Immature natural killer cell (primary cell): ENCODE results near the gene CCDC78. TPM values are rescaled to one million over a fixed set of nuclear protein-coding genes. Genes with fewer than 3 reads are reported as not detected.

ENCODE experiments used
- DNase-seq, 3 donors: peaks; one replicate each; pipeline ENCODE4 v3.0.0; 2022; ENCODE audit warnings: mixed read lengths in 1 of 3
- H3K27ac Mint-ChIP-seq, 6 donors: one replicate each; pipeline ENCODE4 v1.8.0; 2020; ENCODE audit warnings: mixed read lengths in 6 of 6, mild to moderate bottlenecking in 5 of 6, inconsistent platforms in 4 of 6, moderate library complexity in 3 of 6
- H3K27me3 Mint-ChIP-seq, 3 donors: one replicate each; pipeline ENCODE4 v1.8.0; 2020 to 2021; ENCODE audit warnings: low read depth in 3 of 3, mild to moderate bottlenecking in 3 of 3, mixed read lengths in 3 of 3, moderate library complexity in 3 of 3, inconsistent platforms in 1 of 3
- H3K36me3 Mint-ChIP-seq, 3 donors: one replicate each; pipeline ENCODE4 v1.8.0; 2020; ENCODE audit warnings: mixed read lengths in 3 of 3, inconsistent platforms in 2 of 3, mild to moderate bottlenecking in 2 of 3
- H3K4me1 Mint-ChIP-seq, 2 donors: one replicate each; pipeline ENCODE4 v1.8.0; 2020; ENCODE audit warnings: inconsistent platforms in 2 of 2, mild to moderate bottlenecking in 2 of 2, mixed read lengths in 2 of 2, moderate library complexity in 1 of 2
- H3K4me3 Mint-ChIP-seq, 5 donors: one replicate each; pipeline ENCODE4 v1.8.0; 2020; ENCODE audit warnings: mild to moderate bottlenecking in 5 of 5, mixed read lengths in 5 of 5, inconsistent platforms in 3 of 5, moderate library complexity in 3 of 5
- H3K9me3 Mint-ChIP-seq, 6 donors: one replicate each; pipeline ENCODE4 v1.8.0; 2020; ENCODE audit warnings: mild to moderate bottlenecking in 6 of 6, mixed read lengths in 6 of 6, inconsistent platforms in 4 of 6, moderate library complexity in 3 of 6
- polyA plus RNA-seq, 3 donors: library from polyadenylated mRNA; unstranded; fragments of 300-500 nt; fragmentation: Illumina TruSeq; gene quantifications; one replicate each; pipeline ENCODE4 v1.2.3, GENCODE V29; 2021

The CCDC78 gene
- polyA plus RNA-seq, 3 donors from 2014 or later: 0.34 to 1.7 (median 1.4) TPM

DNA sequence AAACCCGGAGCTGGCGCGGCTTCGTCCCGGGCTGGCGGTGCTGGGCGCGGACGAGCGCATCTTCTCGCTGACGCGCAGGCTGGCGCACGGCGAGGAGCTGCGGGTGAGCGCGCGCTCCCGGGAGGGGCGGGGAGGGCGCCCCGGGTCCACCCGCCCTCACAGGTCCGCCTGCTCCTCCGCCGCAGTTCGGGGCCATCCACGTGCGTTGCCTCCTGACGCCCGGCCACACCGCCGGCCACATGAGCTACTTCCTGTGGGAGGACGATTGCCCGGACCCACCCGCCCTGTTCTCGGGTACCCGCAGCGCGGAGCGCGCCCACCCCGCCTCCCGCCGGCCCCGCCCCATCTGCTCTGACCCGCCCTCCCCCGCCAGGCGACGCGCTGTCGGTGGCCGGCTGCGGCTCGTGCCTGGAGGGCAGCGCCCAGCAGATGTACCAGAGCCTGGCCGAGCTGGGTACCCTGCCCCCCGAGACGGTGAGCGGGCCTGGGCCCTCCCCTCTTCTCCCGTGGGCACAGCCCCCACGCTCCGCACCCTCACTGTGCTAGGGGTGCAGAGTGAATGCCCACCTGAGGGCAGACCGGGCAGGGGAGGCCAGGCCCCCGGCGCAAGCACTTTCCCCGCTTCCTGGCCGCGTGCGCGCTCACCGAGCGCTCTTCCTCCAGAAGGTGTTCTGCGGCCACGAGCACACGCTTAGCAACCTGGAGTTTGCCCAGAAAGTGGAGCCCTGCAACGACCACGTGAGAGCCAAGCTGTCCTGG, 2.1 kb upstream of the CCDC78 start:
- H3K36me3 Mint-ChIP-seq: no peaks in the 10 kb centered on the region
- peak overlapping the region in 1 of 6 donors; percentile 20 for H3K27ac Mint-ChIP-seq
- peaks cover 2 to 11% (median 3%) of the 10 kb centered on the region in 3 donors for H3K27me3 Mint-ChIP-seq
- H3K4me3 Mint-ChIP-seq: peak overlapping the region; percentile 33 to 69 (median 62)
- peak; percentile 80 to 85 (median 85) for DNase-seq
- H3K4me1 Mint-ChIP-seq: no peaks in the 10 kb centered on the region
- H3K9me3 Mint-ChIP-seq: no peaks in the 10 kb centered on the region

DNA sequence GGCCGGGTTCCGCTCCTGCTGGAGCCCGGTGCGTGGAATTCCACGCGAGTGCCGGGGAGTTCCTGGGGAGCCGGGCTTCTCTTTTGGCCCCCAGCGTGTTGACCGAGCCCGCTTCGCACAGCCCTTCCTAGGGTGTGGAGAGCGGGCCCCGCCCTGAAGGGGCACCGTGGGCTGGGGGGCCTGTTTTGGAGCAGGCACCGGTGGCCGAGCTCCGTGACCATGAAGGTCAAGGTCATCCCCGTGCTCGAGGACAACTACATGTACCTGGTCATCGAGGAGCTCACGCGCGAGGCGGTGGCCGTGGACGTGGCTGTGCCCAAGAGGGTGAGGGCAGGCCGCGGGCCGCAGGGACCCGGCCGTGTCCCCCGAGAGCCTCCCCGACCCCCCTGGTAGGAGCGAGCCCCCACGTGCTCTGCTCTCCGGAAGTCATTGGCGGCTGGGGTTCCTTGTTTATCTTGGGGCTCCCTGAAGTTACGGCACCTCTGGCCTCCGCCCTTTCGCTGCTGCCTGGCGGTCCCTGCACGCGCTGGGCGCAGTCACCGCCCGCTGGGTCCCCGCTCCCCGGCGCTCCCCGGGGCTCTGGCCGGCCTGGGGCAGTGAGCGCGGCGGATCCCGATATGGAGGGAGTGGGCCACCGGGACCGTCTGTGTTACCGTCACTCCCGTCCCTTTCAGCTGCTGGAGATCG, 1.2 kb upstream of the CCDC78 start:
- DNase-seq: peak in 2 of 3 donors; percentile 42
- Mint-ChIP-seq H3K27ac (no peak overlapping the region), H3K36me3 (no peaks in the 10 kb centered on the region), H3K4me3 (peak overlapping the region; percentile 30 to 69 (median 42)), H3K9me3 (no peaks in the 10 kb centered on the region), H3K27me3 (peaks cover 2 to 10% (median 3%) of the 10 kb centered on the region in 3 donors), H3K4me1 (peaks cover 0 to 1% of the 10 kb centered on the region in 2 donors)

DNA sequence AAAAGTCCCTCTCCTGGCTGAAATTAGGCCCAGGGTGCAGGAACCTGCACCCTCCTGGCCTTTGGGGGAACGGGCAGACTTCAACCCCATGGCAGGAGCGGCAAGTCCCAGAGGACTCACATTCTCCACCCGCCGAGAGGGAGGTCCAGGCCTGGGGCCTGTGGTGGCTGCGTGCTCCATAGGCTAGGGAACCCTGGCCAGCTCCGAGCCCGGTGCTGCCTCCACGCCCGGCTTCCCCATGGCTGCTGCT, 130 bp downstream of the CCDC78 start:
- H3K27me3 Mint-ChIP-seq: peaks cover 2 to 10% (median 3%) of the 10 kb centered on the region in 3 donors
- H3K4me1 Mint-ChIP-seq: peaks cover 0 to 1% of the 10 kb centered on the region in 2 donors
- H3K36me3 Mint-ChIP-seq: no peaks in the 10 kb centered on the region
- no peak for DNase-seq
- peak overlapping the region in 1 of 6 donors; percentile 34 for H3K27ac Mint-ChIP-seq
- H3K9me3 Mint-ChIP-seq: no peaks in the 10 kb centered on the region
- H3K4me3 Mint-ChIP-seq: peak overlapping the region in 3 of 5 donors; percentile 6 to 79 (median 76)

DNA sequence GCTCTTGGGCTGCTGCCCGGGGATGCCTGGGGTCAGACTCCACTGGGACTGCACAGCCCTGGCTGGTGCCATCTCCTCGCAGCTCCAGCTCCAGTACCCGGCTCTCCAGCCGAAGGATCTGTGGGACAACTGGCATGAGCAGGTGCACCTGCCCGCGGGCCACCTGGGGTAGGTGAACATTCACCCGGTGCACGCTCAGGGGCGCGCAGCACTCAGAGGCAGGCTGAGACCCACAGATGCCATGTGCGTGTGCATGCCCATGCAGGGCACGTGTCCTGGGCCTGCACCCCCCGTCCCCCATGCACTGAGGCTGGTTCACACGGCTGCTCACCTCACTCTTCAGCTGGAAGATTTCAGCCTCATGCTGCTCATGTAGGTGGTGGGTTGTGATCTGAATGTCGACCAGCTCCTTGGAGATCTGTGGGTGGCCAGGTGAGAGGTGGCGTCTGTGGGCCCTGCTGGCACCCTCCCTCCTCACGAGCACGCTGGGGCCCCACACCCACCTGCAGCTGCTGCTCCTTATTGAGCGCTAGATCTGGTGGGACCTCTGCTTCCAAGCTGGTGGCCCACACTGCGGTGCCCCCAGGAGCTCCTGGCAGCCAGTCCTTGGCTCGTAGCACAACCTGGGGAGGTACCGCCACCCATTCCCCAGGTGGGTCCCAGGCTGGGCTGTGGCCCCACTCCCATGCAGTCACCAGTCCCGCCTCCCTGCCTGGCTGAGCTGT, 618 bp downstream of the CCDC78 start:
- H3K36me3 Mint-ChIP-seq: no peaks in the 10 kb centered on the region
- peak overlapping the region in 3 of 5 donors; percentile 6 to 79 (median 40) for H3K4me3 Mint-ChIP-seq
- peaks cover 0 to 10% (median 3%) of the 10 kb centered on the region in 3 donors for H3K27me3 Mint-ChIP-seq
- peaks cover 0 to 1% of the 10 kb centered on the region in 2 donors for H3K4me1 Mint-ChIP-seq
- H3K9me3 Mint-ChIP-seq: no peaks in the 10 kb centered on the region
- no peak for DNase-seq
- peak overlapping the region in 1 of 6 donors; percentile 12 for H3K27ac Mint-ChIP-seq

DNA sequence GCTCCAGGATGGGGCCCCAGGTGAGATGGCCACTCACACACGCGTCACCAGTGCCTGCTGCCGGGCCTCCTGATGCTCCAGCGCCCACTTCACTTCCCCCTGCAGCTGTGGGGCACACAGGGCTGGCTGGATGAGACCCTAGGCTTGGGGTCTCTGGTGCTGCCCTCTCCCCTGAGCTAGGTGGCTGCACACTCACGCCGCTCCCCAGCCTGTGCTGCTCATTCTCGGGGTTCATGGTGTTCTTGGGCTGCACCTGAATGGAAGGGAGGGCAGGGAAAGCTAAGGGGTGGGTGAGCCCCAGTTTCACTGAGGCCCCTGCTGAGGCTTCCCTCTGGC, 1.2 kb downstream of the CCDC78 start:
- DNase-seq: no peak
- Mint-ChIP-seq H3K27me3 (peaks cover 2 to 10% (median 5%) of the 10 kb centered on the region in 3 donors), H3K27ac (peak overlapping the region in 1 of 6 donors; percentile 51), H3K36me3 (no peaks in the 10 kb centered on the region), H3K9me3 (no peaks in the 10 kb centered on the region), H3K4me3 (peak overlapping the region in 1 of 5 donors; percentile 35), H3K4me1 (peaks cover 5% of the 10 kb centered on the region in 2 donors)

DNA sequence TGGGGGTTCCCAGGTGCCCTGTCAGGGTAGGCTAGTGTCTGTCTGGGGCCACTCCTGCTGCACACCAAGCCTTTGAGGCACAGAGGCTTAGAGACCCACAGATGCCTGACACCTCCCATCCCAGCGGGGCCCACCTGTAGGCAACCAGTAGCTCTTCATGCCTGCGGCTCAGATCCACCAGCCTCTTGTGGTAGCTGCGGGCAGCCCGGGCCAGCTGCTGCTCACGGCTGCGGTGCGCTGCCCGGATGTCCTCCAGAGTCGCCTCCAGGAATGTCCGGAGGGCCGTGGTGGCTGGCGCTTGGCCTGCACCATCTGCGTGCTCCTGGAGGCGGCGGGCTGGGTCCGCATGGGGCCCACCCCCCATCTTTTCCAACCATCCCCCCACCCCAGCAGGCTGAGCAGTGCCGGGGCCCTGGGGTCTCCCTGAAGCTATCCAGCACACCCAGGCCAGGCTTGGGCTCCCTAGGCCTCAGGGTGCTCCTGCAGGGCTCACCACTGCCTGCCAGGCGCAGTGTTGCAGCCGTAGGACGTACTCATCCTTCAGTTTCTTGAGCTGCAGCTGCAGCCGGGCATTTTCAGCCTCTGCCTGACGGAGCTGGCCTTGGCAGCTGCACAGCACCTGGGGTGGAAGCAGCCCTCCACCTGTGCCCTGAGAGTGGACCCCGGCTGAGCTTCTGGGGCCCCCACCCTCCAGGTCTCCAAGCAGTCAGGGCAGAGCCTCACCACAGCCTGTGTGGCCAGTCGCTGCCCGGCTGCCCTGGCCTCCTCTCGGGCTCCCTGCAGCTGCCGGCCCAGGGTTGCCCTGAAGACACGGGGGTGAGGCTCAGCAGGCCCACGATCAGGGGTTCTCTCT, 1.8 kb downstream of the CCDC78 start:
- H3K4me1 Mint-ChIP-seq: peaks cover 8 to 10% of the 10 kb centered on the region in 2 donors
- H3K27me3 Mint-ChIP-seq: peaks cover 2 to 10% (median 5%) of the 10 kb centered on the region in 3 donors
- no peak overlapping the region for H3K4me3 Mint-ChIP-seq
- DNase-seq: no peak
- no peak overlapping the region for H3K27ac Mint-ChIP-seq
- no peaks in the 10 kb centered on the region for H3K9me3 Mint-ChIP-seq
- no peaks in the 10 kb centered on the region for H3K36me3 Mint-ChIP-seq

DNA sequence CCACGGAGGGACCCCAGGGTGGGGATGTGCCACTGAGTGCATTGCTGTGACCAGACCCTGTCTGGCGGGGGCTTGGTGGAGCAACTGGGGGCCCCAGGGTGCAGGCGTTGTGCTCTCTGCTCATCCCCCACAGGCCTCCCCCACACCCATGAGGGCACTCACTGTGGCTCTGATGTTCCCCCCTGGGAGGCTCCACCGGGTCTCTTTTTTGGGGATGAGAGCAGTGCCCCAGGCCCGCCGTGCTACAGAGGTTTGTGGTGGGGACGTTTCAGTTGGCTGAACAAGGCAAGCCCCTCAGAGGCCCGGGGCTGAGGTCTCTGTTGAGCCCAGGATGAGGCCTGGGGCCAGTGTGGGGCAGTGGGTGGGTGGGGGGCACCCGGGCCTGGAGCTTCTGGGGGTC, 2.5 kb downstream of the CCDC78 start:
- Mint-ChIP-seq H3K4me3 (no peak overlapping the region), H3K27ac (no peak overlapping the region), H3K27me3 (peaks cover 2 to 10% (median 5%) of the 10 kb centered on the region in 3 donors), H3K36me3 (no peaks in the 10 kb centered on the region), H3K4me1 (peaks cover 8 to 17% of the 10 kb centered on the region in 2 donors), H3K9me3 (no peaks in the 10 kb centered on the region)
- no peak for DNase-seq

DNA sequence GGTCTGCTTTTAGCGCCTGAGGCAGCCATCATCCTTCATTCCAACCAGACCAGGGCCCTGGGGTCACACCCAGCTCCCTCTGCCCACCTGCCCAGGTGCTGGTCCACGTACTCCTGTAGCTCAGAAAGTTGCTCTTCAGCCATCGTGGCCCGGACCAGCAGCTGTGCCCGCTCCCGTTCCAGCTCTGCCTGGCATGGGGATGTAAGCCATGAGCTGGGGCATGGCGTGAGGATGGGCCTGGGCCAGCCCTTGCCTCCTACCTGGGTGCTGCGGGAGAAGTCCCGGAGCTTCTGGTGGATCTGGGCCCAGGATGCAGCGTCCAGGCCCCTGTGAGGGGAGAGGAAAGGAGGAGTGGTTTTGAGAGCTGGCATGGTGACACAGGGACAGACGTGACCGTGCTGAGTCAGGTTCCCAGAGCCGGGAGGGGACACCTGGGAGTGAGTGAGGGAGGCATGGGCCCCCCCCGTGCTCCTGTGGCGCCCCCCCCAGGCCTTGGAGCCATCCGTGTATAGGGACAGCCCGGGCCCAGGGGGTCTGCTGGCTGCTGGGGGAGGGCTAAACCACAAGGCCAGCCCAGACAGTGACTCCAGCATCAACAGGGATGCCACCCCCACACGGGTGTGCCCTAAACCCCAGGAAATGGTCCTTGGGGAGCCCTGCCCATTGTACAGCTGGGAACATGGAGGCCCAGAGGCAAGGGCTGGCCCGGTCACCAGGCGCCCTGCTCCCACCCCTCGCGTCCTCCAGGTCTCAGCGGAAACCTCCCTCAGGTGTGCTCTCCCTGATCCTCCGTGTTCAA, 3.2 kb downstream of the CCDC78 start:
- H3K4me3 Mint-ChIP-seq: peak overlapping the region in 2 of 5 donors; percentile 33 to 45
- no peak for DNase-seq
- no peaks in the 10 kb centered on the region for H3K9me3 Mint-ChIP-seq
- H3K36me3 Mint-ChIP-seq: no peaks in the 10 kb centered on the region
- peaks cover 2 to 10% (median 5%) of the 10 kb centered on the region in 3 donors for H3K27me3 Mint-ChIP-seq
- peaks cover 8 to 18% of the 10 kb centered on the region in 2 donors for H3K4me1 Mint-ChIP-seq
- peak overlapping the region in 2 of 6 donors; percentile 57 to 59 for H3K27ac Mint-ChIP-seq

DNA sequence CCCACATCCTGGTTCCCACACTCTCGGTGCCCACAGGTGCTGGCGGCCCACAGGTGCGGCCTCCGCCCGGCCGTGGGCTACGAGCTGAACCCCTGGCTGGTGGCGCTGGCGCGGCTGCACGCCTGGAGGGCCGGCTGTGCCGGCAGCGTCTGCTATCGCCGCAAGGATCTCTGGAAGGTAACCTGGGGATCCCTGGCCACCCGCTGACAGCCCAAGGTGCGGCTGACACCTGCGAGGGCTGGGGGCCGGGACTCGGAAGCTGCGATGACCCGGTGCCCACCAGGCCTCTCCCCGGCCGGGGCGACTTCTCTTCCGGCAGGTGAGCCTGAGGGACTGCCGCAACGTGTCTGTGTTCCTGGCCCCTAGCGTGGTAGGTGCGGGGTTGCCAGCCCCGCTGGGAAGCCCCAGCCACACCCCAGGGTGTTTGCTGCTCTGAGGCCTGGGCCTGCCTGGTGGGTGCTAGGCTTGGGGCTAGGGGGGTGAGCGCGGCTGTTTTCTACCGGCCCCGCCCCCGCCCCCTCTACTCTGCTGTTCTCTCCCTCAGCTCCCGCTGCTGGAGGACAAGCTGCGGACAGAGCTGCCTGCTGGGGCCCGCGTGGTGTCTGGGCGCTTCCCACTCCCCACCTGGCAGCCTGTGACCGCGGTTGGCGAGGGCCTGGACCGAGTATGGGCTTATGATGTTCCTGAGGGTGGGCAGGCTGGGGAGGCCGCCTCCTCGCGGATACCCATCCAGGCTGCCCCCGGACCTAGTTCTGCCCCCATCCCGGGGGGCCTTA, 4.3 kb downstream of the CCDC78 start:
- Mint-ChIP-seq H3K4me1 (peaks cover 8 to 18% of the 10 kb centered on the region in 2 donors), H3K27ac (peak overlapping the region in 1 of 6 donors; percentile 43), H3K36me3 (no peaks in the 10 kb centered on the region), H3K9me3 (no peaks in the 10 kb centered on the region), H3K4me3 (peak overlapping the region; percentile 36 to 70 (median 48)), H3K27me3 (peaks cover 2 to 5% (median 5%) of the 10 kb centered on the region in 3 donors)
- DNase-seq: no peak

DNA sequence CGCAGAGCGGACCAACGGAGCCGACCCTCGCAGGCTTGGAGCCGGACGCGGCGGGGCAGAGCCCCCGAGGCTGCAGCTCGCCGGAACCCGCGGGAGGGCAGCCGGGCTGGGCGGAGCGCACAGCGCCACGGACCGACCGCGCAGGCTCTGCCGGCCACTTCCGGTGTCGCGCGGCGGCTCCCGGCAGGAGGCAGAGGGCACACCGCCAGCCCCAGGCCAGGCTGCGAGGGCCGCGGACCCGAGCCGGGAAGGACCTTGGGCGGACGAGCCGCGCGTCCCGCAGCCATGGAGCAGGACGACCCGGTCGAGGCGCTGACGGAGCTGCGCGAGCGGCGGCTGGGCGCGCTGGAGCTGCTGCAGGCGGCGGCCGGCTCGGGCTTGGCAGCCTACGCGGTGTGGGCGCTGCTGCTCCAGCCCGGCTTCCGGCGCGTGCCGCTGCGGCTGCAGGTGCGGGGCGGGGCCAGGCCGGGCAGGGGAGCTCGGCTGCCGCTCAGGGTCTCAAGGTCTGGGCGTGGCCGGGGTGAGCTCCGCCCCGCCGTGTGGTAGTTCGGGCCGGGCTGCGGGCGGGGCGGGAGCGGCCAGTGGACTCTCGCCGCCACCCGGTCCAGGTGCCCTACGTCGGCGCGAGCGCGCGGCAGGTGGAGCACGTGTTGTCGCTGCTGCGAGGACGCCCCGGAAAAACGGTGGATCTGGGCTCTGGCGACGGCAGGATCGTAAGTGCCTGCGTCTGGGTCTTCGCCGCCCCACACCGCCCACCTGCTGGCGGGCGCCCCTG, 5.1 kb downstream of the CCDC78 start, which contains the start of gene ANTKMT:
TSS of gene ANTKMT (plus strand) at position 157 of the 775 bp plus-strand sequence. CDS start at position 286, 129 bp downstream.
- Mint-ChIP-seq H3K4me1 (peaks cover 8 to 20% of the 10 kb centered on the region in 2 donors), H3K36me3 (no peaks in the 10 kb centered on the region), H3K4me3 (peak within 1 kb of the TSS; percentile 82 to 88 (median 85)), H3K27ac (peak within 1 kb of the TSS; percentile 51 to 88 (median 80)), H3K27me3 (peaks cover 2 to 3% (median 2%) of the 10 kb centered on the region in 3 donors), H3K9me3 (no peaks in the 10 kb centered on the region)
- DNase-seq: peak; percentile 80 to 85 (median 83)

DNA sequence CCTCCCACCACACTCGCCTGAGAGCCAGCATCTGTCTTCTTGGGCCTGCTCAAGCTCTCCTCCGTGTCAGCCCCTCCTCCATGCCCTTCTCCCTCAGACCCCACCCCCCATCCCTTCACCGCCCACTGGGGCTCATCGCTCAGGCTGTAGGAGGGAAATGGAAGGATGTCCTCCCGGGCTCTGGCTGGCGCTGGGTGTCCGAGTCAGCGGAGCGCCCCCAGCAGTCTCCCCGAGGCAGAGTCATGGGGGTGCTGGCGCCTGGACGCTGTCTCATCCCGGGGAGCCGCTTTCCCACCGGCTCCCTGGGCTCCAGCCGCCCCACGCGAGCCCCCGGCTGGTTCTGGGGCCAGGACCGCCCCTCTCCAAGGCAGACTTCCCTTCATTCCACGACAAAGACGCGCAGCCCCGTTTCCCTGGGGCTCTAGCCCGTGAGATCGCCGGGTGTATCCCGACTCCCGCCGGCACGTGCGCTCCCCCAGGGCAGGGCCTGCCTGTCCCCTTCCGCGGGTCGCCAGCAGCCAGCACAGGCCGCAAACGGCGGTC, 5.7 kb downstream of the CCDC78 start:
- Mint-ChIP-seq H3K27me3 (peaks cover 2 to 5% (median 3%) of the 10 kb centered on the region in 3 donors), H3K4me3 (peak overlapping the region; percentile 82 to 88 (median 85)), H3K4me1 (peaks cover 8 to 21% of the 10 kb centered on the region in 2 donors), H3K9me3 (no peaks in the 10 kb centered on the region), H3K27ac (peak overlapping the region; percentile 51 to 88 (median 80)), H3K36me3 (no peaks in the 10 kb centered on the region)
- DNase-seq: peak in 2 of 3 donors; percentile 33
